22Rv1 (cell line): Measurements from ENCODE around the gene TKTL1.

Experiments
- H3K27ac ChIP-seq: fragments of 450-650 bp; 2 replicates; pipeline ENCODE4 v1.5.1; 2017
- ZFX ChIP-seq: fragments of 450-650 bp; IDR thresholded peaks from 2 replicates; pipeline ENCODE4 v1.6.1; 2017; ENCODE audit warnings: antibody characterized with exemption, borderline replicate concordance
- TF ChIP-seq, protein P1 (sequence below): fragments of 450-650 bp; IDR thresholded peaks from 2 replicates; pipeline ENCODE4 v1.5.1; 2017; ENCODE audit warnings: mild to moderate bottlenecking

Gene TKTL1

DNA sequence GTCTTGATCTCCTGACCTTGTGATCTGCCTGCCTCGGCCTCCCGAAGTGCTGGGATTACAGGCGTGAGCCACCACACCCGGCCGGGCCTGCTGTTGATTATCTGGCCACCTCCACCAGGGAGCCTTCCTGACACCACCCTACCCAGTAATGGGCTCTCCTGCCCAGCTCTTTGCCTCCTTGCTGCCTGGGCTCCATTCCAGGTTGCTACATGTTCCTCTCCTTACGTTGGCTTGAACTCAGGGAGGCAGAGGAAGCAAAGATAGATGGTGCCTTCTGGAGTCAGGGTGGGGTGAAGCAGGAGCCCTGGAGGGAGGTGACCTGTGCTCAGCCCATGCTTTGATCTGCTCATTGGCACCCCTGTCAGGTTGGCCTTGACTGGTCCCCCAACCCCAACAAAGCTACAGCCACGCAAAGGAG, 52.5 kb downstream of the TKTL1 start:
- no peak overlapping the region for H3K27ac ChIP-seq
- no peak for TF ChIP-seq ZFX
- TF ChIP-seq, protein P1, sequence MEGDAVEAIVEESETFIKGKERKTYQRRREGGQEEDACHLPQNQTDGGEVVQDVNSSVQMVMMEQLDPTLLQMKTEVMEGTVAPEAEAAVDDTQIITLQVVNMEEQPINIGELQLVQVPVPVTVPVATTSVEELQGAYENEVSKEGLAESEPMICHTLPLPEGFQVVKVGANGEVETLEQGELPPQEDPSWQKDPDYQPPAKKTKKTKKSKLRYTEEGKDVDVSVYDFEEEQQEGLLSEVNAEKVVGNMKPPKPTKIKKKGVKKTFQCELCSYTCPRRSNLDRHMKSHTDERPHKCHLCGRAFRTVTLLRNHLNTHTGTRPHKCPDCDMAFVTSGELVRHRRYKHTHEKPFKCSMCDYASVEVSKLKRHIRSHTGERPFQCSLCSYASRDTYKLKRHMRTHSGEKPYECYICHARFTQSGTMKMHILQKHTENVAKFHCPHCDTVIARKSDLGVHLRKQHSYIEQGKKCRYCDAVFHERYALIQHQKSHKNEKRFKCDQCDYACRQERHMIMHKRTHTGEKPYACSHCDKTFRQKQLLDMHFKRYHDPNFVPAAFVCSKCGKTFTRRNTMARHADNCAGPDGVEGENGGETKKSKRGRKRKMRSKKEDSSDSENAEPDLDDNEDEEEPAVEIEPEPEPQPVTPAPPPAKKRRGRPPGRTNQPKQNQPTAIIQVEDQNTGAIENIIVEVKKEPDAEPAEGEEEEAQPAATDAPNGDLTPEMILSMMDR = no peak

DNA sequence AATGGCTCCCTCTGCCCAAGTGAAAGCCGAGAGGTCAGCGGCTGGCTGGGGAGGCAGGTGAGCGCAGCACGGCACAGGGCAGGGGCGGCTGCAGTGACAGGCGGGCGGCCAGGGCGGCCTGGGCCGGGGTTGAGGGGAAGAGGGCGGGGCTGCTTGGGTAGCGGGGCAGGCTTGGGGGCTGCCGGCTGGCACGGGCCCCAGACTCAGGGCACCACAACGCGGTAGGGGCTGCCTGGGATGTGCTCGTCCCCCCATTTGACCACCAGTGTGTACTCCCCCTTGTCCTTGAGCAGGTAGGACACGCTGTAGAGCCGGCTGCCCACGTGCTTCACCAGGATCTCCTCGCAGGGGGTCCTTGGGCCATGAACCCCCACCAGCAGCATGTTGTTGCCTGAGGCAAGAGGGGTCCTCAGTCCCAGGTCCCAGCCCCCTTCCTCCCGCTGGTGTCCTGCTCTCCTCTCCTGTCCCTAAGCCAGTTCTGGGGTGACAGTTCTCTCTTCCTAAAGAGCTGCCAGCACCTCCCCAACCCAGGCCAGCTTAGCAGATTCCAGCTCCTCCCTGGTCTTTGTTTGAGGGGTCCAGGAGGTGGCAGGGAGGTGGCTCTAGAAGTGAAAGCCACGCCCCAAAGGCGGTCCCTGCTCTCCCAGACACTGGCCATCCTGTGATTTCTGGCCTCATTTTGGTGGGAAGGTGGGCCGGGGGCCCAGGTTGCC, 53.2 kb downstream of the TKTL1 start:
- H3K27ac ChIP-seq = no peak overlapping the region
- no peak for TF ChIP-seq ZFX
- TF ChIP-seq, protein P1 = no peak

DNA sequence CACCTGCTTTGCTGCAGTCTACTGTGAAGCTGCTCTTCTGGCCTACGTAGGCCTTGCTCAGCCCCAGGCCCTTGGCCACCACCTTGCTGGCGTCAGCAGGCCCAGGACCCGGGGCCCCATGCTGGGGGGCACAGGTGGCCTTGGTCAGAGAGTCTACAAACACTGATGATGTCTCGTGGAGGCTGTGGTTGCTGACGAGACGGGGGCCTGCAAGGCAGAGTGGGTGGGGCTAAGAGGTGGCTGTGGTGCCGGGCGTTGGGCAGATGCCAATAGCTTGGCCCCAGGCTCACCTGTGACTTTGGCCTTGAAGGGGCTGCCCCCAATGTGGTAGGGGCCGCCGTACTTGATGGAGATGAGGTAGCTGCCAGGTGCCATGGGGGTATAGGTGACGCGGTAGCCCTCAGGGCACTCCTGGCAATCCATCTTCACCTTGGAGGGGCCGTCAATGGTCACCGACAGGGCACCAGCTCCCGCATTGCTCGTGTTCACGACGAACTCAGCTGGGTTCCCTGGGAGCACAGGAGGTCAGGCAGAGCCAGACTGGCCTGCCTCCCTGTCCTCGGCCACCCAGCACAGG, 53.9 kb downstream of the TKTL1 start:
- TF ChIP-seq ZFX = no peak
- TF ChIP-seq, protein P1 = no peak

DNA sequence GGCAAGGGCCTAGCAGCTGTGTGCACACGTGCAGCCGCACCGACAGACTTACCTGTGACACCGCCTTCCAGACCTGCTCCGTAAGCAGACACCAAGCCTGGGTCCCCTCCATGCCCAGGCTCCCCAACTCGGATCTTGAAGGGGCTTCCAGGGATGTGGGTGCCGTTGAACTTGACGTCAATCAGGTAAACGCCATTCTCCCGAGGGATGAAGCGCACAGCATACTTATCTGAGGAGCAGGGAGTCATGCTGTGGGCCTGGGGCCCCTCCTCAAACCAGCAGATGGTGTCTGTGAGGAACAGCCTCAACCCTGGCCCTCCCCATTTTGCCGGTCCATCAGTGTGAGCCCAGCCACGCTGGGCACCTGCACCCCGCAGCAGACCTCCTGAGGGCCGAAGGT, 54.4 kb downstream of the TKTL1 start:
- H3K27ac ChIP-seq = no peak overlapping the region
- TF ChIP-seq, protein P1 = no peak
- TF ChIP-seq ZFX = no peak

More for the DNA sequence above, 53.9 kb downstream of the TKTL1 start:
- no peak overlapping the region for H3K27ac ChIP-seq

DNA sequence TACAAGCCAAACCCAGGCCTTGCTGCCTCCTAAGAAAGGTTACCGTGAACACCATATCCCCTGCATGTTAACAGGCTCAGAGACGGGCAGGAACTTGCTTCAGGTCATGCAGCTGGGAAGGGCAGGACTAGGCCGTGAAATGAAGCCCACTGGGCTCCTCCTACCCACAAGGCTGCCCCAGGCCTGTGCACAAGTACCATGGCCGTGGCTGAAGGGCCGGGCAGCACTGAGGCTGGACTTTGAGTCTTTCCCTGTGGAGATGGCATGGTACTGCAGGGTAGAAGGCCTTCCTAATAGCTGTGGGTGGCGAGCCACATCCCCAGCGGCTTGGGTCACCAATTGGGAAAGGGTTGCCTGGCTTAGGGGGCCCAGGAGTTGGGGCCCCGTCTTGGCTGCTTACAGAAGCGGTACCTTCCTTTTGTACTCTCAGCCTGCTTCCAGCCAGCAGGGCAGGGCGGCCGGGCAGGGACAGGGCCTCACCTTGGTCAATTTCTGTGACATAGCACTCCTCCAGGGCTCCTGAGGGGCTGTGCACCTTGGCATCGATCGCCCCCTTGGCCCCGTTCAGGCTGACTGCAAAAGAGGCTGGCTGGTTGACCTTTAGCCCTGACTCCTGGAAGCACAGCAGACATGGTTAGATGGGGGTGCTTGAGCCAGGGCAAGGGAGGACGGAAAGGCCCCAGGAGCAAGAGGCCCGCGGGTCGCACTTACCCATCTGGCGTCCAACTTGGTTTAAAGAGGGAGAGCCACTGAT, 55.0 kb downstream of the TKTL1 start:
- no peak overlapping the region for H3K27ac ChIP-seq
- TF ChIP-seq, protein P1 = no peak
- no peak for TF ChIP-seq ZFX

DNA sequence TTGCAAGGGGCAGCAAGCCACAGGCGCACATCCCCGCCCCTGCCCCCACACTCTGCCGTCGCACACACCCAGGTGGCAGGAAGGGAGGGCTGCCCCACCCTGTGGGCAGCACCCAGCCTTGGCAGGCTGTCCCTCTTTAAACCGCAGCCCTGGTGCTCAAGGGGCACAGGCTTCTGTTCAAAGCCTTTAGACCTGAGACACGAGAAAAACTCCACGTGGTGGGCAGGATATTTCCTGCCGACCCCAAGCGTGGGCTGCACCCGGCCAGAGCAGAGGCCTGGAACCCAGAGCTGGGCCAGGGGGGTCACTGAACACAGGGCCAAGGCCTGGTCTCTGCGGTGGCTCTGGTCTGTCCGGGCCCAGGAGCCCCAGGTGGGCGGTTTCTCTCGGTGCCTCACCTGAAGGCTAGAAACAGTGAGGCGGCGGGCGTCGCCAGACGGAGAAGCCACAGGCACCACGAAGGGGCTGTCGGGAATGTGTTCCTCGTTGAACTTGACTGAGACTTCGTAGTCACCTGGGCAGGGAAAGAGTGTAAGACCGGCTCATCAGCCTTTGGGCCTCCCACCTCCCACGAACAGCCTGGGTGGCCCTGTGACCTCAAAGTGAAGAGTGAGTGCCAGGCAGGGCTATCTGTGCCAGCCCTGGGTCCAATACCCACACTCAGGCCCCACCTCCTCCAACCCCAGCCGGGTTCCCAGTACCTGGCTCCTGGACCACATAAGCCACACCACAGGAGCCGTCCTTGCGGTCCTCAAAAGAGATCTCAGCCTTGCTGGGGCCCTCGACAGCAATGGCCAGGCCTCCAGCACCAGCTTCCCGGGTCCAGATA, 55.8 kb downstream of the TKTL1 start:
- TF ChIP-seq ZFX = no peak
- TF ChIP-seq, protein P1 = no peak
- no peak overlapping the region for H3K27ac ChIP-seq
